ENCODE measurements around the gene PIEZO1.

The PIEZO1 gene

DNA sequence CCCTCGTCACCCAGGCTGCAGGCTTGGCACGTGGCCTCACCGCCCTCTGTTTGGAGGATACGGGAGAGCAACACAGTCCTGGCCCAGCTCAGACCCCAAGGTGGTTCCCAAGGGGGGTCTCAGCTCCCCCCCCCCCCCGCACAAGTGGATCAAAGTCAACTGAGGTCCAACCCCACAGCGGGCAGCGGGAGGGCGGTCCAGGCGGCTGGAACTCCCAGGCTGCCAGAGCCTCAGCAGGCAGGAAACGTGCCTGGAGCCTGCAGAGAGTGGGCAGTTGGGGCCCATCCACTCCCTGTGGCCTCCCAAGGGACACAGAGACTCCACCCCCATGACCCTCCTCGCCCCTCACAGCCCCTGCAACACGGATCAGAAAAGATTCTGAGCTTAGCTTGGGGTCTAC, 36.7 kb downstream of the PIEZO1 start:
- no peak for DNase-seq

DNA sequence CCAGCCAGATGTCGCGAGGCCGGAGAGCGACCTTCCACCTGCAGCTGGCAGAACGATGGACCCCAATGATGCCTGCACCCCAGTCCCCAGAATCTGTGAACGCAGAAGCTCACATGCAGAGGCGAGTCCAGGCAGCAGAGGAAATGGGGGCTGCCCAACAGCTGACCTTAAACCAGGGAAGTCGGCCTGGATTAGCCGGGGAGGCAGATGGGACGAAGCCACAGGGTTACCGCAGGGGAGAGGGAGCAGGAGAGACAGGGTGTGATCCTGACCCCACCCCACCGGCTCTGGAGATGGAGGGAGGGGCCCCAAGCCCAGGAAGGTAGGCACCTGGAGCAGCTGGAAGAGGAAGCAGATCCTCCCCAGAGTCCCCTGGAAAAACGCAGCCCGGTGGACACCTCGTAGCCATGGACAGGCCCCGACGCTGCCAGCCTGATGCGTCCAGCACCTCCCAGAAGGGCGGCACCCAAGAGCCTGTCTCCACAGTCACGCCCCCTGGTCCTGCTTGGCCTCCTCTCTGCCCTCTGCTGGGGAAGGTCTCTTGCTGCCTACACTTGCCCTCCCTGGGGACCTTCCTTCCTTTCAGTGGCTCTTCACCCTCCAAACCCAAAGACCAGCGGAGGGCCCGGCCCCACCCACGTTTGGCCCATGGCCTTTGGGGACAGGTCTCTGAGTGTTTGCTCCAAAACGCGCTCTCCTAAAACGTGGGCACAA, 37.3 kb downstream of the PIEZO1 start:
- DNase-seq = peak; percentile 37

DNA sequence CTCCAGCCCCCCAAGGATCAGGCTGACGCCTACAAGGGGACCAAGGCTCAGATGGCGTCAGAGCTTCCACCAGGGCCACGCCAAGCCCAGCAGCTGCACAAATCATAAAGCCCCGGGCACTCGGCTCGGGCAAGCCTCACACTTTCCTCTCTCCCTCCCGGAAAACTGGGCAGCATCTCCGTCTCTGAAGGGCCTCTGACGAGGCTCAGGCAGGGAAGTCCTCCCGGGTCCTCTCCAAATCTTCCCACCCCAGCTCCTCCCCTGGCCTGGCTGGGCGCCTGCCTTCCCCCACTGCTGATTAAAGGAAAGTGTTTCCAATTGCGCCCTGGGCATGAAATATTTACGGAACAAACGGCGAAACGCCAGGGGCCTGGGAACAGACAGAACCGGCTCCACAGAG, 38.5 kb downstream of the PIEZO1 start:
- DNase-seq = no peak

DNA sequence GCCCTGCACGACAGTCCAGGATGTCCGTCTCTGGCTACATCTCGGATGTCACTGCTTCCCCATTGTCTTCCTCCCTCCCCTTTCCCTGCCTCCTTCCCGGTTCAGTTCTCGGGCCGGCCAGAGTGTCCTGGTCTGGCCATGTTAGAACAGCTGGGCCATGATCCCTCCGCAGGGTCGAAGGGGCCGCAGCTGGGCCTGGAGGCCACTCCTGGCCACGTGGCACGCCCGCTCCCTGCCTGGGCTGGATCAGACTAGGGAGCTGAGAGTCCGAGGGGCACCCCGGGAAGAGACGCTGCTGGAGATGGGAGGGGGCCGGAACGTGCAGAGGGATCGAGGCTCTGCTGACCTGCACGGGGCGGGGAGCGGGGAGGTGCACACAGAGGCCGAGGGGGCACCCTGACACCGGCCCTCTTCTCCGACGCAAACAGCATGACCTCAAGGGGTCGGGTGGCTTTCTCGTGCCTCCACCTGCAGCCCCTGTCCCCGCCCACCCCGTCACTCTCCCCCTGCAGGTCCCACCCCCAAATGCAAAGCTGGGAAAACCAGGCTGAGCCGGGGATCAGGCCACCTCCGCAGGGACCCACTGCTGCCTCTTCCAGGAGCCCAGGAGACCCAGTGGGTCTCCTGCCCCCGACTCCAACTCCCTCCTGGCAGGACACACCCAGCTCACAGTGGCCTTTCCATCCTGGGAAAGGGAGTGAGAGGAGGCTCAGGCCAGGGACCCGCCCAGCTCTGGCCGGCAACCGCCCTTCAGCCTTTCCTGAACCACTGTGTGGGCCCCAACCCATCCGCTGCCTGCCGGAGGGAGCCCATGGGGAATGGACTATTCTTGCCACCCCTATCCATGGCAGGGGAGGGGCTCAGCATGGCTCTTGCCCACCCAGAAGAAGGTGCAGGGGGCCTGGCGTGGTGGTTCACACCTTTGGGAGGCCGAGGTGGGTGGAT, 40.2 kb downstream of the PIEZO1 start:
- no peak for DNase-seq

DNA sequence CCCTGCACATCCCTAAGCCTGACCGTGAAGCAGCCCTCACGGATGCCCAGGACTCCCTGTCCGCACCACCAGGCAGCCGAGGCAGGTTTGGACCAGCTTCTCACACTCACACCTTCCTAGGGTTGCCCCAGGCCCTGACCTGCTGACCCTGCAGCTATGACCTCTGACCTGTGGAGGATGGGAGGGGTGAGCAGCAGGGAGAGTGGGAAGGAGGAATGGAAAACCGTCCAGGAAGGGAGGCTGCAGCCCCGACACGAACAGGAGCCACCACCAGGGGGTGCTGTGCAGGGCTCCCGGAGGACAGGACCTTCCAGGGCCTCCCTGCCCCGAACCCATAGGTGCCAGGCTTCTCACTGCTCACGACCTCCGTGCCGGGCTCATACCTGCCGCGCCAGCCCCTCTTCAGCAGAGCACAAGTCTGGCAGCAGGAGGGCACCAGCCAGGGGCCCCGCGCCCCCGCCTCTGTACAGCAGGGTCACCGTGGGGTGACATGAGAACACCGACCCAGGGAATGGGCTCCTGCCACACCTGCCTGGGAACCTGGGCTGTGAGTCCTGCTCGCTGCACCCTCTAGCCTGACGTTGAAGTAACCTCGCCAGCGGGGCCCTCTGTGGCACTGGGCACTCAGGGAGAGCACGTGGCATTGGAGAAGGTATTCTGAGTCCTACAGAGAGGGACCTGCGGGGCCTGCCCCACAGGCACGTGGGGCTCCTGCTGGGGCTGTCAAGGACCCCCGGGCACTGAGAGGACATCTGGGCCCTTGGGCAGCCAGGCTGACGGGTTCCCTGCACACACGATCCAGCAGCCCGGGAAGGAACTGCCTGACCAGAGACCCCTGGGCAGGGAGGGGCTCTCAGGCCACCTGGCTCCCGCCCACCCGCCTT, 41.1 kb downstream of the PIEZO1 start:
- peak; percentile 75 for DNase-seq

DNA sequence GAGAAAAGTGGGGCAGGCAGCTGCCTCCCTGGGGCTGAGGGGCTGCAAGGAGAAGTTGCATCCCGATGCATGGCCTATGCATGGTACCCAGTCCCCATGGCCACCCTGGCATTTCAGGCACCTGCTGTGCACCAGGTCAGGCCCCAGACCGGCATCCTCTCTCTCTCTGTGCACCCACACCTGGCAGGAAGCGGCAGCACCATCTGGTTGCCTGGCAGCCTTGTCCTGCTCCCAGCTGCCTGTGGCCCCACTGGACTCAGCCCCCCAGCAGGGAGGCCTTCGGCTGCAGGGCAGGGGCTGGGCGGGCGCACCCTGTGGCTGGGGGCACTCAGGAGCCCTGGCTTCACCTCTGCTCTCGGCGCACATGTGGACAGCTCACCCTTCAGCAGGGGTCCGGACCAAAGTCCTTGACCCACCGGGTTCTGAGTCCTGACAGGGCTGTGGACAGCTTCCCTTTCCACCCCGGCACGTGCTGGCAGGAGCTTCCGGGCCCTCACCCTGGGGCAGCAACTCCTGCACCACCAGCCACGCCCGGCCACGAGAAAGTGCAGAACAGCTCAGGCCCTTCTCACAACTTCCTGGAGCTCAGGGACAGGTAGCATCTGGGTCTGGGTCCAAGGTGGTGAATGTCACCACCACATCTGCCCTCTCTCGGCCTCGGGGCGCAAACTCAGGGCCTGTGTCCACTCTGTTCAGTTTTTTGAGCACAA, 42.0 kb downstream of the PIEZO1 start:
- DNase-seq = no peak

DNA sequence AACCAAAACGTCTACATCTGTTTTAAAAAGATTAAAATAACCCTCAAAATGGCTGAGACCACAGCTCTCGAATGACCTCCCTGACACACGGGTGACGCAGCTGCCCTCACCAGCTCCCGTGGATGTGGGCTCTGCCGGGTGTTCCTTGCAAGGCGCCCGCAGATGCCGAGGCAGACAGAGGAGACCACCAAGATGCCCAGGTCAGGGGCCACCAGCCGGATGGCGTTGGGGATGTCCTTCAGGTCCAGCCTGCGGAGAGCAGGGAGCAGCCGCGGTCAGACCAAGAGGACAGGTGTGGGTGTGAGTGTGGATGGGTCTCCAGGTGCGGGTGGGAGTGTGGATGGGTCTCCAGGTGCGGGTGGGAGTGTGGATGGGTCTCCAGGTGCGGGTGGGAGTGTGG, 43.7 kb downstream of the PIEZO1 start:
- no peak for DNase-seq

DNA sequence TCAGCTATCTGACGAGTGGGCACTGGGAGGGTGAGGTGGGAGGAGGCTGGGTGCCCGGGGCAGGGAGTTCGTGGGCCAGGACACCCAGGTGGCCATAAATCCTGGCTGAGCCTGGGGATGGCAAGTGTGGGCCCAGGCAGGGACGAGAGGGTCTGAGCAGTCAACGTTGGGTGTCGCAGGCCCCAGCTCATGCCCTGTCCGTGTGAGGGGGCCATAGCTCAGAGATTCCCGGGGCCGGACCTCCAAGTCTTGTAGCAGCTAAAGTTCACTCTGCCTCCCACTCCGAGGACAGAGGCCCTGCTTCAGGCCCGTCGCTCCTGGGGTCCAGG, 44.3 kb downstream of the PIEZO1 start:
- no peak for DNase-seq

DNA sequence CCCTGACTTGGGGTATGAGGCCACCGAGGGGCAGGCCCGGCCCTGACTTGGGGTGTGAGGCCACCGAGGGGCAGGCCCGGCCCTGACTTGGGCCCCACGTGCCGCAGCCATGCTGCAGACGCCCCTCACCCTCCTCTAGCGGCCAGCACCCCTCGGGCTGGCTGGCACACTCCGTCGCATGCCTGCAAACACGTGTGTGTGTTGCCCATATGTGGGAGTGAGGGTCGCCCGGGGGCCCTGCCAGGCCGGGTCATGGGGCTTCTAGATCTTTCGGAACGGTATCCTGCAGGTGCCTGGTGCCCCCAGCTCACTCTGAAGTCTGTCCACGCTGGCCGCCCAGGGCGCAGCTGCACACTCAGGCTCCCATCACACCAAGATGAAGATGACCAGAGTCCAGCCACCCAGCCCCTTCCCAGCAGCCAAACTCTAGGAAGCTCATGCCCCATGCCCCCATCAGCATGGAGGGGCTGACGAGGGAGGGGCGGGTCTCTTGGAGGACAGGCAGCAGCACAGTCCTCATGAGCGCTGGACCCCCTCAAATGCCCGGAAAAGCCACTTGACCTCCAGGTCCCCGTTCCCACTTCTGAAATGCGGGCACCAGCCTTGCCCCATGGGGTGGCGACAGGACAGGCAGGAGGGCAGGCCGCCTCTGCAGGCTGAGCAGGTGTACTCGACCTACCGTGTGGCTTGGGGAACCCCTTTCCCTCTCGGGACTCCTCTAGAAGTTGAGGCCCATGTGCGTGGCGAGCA, 44.9 kb downstream of the PIEZO1 start:
- no peak for DNase-seq

DNA sequence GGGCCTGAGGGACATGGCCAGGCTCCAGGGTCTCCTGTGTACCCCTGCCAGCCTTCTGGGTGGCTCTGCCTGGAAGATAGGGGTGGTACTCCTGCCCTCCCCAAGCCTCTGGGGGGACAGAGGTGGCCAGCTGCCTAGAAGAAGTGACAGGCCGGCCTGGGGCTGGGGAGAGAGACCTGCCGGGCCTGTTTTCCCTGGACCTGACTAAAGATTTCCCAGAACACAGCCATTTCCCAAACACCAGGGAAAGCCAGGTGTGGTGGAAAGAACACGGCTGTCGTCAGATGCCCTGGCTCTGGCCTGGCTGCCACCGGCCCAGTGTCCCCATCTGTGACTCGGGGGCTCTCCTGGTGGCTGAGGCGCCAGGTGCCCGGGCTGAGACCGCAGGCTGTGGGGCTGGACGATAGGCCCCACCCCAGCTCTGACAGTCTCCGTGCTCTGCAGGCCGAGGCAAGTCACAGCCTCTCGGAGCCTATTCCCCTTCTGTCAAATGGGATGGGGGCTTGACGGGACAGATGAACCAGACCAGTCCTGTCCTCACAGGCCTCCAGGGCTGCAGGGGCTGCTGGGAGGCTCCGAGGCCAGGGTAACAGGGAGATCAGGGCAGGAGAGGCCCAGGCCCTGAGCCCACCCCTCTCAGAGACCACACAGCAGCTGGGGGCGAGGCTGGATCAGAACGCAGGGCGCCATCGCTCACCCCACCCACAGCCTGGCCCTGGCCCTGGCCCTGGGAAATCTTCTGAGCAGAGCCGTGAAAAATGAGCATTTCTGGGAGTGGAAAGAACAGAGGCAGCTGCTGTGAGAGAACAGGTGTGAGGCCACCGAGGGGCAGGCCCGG, 45.7 kb downstream of the PIEZO1 start:
- no peak for DNase-seq

DNA sequence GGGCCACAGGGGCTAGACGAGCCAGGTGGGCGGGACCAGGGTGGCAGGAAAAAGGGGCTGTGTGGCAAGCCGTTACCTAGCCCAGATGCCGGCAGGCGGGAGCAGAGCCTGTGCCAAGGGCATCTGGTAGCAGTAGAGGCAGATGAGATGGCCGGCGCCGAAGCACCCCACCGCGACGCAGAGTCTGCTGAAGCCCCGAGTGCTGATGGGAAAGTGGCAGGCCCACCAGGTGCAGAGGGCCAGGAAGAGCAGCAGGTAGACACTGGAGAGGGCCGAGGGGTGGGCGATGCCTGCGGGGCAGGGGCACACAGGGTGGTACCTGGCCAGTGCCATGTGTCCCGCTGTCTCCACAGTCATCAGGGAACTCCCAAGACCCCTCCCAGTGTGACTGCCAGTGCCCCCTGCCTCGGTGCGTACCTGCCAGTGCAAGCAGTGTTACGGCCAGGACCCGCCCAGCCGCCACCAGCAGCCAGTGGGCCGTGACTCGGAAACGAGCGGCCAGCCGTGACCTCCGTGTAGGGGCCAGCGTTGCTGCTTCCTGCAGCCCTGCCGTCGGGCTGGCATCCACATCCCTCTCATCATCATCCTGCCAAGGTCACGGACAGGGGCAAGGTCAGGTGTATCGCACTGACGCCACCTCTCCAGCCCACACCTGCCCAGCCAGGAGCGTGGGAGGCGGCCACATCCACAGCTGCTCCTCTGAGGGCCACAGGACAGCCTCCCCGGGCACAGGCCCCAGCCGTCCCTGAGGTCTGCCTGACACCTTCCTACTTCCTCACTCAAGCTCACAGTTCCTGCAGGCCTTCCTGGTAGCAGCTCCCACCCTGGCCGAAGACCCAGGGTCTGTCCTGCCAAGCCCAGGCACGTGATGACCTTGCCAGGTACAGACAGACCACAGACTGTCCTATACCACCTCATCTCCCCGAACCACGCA, 46.6 kb downstream of the PIEZO1 start:
- no peak for DNase-seq

DNA sequence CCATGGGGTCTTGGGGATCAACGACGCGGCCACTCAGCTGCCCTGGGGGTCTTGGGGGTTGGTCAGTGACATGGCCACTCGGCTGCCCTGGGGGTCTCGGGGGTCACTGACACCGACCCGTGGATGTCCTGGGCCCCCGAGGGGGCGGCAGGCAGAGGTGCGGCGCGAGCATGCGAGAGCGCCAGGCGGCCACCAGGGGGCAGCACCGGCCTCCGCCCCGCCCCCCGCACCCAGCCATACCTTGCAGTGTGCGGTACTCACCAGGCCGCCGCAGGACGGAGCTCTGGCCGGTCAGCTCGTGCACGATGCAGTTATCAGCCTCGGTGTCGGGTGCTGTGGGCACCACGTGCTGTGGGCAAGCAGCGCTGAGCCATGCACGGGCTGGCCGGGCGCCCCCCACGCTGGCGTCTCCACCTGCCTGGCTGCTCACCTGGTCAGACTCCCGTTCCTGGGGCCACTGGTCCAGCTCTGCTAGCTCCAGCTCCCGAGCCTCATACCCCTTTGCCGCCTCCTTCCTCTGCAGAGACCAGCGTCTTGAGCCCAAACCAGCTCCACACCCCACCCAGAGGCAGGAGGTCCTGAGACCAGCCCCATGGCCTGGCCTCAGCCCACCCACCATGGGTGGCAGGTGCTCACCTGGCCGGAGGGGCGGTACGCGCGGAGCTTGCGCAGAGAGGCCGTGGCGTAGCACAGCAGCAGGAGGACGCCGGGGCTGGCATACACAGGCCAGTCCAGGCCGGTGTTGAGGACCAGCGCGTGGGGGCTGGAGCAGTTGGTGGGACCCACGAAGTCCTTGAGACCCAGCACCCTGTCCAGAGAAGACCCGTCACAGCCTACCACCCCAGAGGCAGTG, 47.5 kb downstream of the PIEZO1 start:
- DNase-seq = peak; percentile 78

DNA sequence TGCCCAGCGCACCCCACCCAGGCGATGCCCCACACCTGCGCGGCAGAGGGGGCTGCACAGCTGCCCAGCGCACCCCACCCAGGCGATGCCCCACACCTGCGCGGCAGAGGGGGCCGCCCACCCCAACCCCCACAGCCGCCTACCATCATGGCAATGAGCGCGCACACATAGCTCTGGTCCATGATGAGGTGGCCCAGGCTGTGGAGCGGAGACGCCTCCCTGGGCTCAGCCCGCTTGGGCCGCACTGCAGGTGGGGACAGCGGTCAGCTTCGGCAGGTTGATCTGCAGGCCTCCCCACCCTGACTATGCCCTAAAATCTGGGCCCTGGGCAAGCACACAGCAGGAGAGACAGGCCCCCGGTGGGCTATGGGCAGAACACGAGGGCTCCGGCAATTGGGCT, 48.5 kb downstream of the PIEZO1 start:
- no peak for DNase-seq

DNA sequence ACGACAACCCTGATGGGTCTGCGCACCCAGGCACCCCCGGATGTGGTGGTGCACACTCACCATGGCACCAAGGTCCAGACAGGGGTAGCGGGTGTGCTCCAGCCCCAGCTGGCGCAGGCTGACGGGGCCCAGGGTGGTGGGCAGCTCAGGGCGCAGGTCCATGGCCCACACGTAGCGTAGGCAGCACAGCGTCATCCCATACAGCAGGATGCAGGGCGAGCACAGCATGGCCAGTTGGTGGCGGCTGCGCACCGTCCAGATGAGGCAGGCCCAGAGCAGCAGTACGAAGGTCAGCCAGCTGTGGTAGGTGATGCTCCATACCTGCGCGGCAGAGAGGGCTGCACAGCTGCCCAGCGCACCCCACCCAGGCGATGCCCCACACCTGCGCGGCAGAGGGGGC, 48.9 kb downstream of the PIEZO1 start:
- DNase-seq = no peak

DNA sequence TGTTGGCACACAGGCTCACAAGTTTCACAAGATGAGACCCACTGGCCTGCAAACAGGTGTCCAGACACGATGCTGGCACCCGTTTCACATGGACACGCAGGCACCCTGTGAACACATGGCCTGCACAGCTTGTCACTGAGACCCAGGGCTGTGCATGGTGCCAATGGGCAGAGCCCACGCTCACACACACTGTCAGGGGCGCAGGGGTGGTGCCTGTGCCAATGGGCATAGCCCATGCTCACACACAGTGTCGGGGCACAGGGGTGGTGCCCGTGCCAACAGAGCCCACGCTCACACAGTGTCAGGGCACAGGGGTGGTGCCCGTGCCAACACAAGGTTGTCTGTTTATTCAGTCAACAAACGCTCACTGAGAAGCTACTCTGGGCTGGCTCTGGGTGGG, 49.4 kb downstream of the PIEZO1 start:
- DNase-seq = no peak

DNA sequence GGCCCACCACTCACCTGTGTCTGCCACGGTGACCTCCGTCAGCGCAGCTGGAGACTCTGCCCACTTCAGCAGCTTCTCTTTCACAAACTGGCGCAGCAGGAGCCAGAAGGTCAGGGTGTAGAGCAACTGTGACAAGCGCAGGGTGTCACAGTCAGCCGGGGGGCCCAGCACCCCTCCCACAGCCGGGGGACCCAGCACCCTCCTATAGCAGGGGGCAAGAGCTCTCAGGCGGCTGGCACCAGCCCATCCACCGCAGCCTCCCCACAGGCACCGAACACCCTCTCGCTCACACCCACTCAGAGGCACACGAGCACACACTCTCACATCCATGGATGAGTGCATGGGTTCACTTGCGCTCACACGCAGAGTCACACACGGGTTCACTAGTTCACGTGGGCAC, 49.9 kb downstream of the PIEZO1 start:
- no peak for DNase-seq

DNA sequence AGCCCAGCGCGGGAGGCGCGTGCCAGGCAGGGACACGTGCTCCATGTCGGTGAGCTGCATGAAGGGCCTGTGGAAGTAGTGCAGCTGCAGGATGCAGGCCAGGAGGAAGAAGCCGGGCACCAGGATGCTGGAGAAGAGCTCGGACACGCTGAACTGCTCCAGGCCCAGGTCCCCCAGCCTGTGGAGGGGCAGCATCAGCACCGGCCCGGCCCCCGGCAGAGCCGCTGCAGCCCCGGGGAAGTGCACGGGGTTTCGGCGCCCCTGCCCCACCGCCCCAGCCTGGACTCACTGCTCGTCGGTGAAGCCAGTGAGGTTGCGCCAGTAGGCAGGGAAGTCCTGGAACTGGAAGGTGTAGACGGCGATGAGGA, 50.7 kb downstream of the PIEZO1 start:
- DNase-seq = no peak

DNA sequence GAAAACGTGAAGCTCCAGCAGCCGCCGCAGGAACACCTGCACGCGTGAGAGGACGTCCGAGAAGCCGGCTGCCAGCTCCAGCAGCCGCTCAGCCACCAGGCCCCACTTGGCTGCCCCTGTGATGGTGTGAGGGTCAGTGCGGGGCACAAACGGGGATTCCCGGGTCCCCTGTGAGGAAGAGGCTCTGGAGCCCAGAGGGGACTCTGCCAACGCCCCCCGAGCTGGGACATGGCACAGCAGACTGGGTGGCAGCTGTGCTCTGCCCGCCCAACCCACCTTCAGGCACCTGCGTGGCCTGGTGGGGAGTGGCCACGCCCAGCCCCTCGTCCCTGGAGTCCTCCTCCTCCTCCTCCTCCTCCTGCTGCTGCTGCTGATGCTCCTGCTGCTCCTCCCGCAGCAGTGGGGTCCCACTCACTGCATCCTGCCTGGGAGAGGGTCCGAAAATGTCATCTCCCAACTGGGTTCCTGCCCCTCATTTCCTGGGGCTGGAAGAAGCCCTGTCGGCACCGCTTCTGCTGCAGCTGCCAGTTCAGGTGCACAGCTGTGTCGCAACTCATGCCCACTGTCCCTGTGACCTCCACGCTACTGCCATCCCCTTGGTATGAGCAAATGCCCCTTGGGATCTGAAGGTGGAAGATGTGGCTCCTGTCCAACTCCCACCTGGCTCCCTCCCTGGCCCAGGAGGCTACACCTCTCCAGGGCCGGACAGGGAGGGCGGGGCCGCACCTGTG, 51.2 kb downstream of the PIEZO1 start:
- no peak for DNase-seq
